ENCODE results near the gene GYS2.
"Not testable (repeated sequence)": the region's sequence is repeated elsewhere in the genome, so short reads cannot be mapped to it uniquely, and the experiment has no call there.

GYS2 gene

GRCh38 chr12:21607701-21608100 is 3.1 kb upstream of the GYS2 start:
- TF ChIP-seq CTCF (IDR thresholded peaks at IDR 0.05; ENCODE audit: extremely low read depth, insufficient read depth, missing control alignments), result peak; percentile 36
- in situ Hi-C loops (cut with MboI; ENCODE audit: low pct_unique_long_range_greater_than_20kb, low sequenced_read_pairs, unreplicated experiment), result no loop called here
- DNase-seq (ENCODE audit: low spot score), result no peak

- no peak for DNase-seq (ENCODE audit: low spot score)
- TF ChIP-seq CTCF (IDR thresholded peaks at IDR 0.05; ENCODE audit: extremely low read depth, insufficient read depth, missing control alignments), result no peak
- in situ Hi-C loops (cut with MboI; ENCODE audit: low pct_unique_long_range_greater_than_20kb, low sequenced_read_pairs, unreplicated experiment), result no loop called here
Observed at GRCh38 chr12:21606175-21606574, 1.5 kb upstream of the GYS2 start.

GRCh38 chr12:21602774-21603173 is 1.9 kb downstream of the GYS2 start:
- DNase-seq (ENCODE audit: low spot score), result no peak
- in situ Hi-C loops (cut with MboI; ENCODE audit: low pct_unique_long_range_greater_than_20kb, low sequenced_read_pairs, unreplicated experiment), result no loop called here
- no peak for TF ChIP-seq CTCF (IDR thresholded peaks at IDR 0.05; ENCODE audit: extremely low read depth, insufficient read depth, missing control alignments)

- TF ChIP-seq CTCF (IDR thresholded peaks at IDR 0.05; ENCODE audit: extremely low read depth, insufficient read depth, missing control alignments), result no peak
- DNase-seq (ENCODE audit: low spot score), result no peak
- in situ Hi-C loops (cut with MboI; ENCODE audit: low pct_unique_long_range_greater_than_20kb, low sequenced_read_pairs, unreplicated experiment), result no loop called here
Observed at GRCh38 chr12:21600196-21600595, 4.5 kb downstream of the GYS2 start.

- no peak for TF ChIP-seq CTCF (IDR thresholded peaks at IDR 0.05; ENCODE audit: extremely low read depth, insufficient read depth, missing control alignments)
Observed at GRCh38 chr12:21599143-21599999, 5.3 kb downstream of the GYS2 start.

GRCh38 chr12:21598651-21599050 is 6.0 kb downstream of the GYS2 start:
- TF ChIP-seq CTCF (IDR thresholded peaks at IDR 0.05; ENCODE audit: extremely low read depth, insufficient read depth, missing control alignments), result no peak
- in situ Hi-C loops (cut with MboI; ENCODE audit: low pct_unique_long_range_greater_than_20kb, low sequenced_read_pairs, unreplicated experiment), result no loop called here

More at GRCh38 chr12:21599143-21599999, 5.3 kb downstream of the GYS2 start:
- no peak for DNase-seq (ENCODE audit: low spot score)
- in situ Hi-C loops (cut with MboI; ENCODE audit: low pct_unique_long_range_greater_than_20kb, low sequenced_read_pairs, unreplicated experiment), result no loop called here

GRCh38 chr12:21595356-21595755 is 9.3 kb downstream of the GYS2 start:
- DNase-seq (ENCODE audit: low spot score); in situ Hi-C loops (cut with MboI; ENCODE audit: low pct_unique_long_range_greater_than_20kb, low sequenced_read_pairs, unreplicated experiment): not testable (repeated sequence)

More at GRCh38 chr12:21598651-21599050, 6.0 kb downstream of the GYS2 start:
- DNase-seq (ENCODE audit: low spot score), result no peak

Data from GM13977 (cell line).